GM20000 (cell line): ENCODE data around the gene PRKN.

ENCODE experiments used
- DNase-seq: peaks from one replicate; pipeline ENCODE4 v3.0.0; 2012; ENCODE audit warnings: low spot score
- CTCF ChIP-seq: IDR thresholded peaks from 2 replicates; pipeline ENCODE4 v1.5.1; 2012; ENCODE audit warnings: mild to moderate bottlenecking, control low read depth; ENCODE audit errors: extremely low read depth, missing control alignments

Gene PRKN

GRCh38 chr6:161836643-161837448 lies 890.7 kb downstream of the PRKN start:
- no peak for TF ChIP-seq CTCF
- DNase-seq = no peak

GRCh38 chr6:161835500-161836215 lies 891.9 kb downstream of the PRKN start:
- no peak for DNase-seq
- no peak for TF ChIP-seq CTCF

- no peak for DNase-seq
- no peak for TF ChIP-seq CTCF
These were observed 893.1 kb downstream of the PRKN start for GRCh38 chr6:161834426-161834825.

GRCh38 chr6:161833099-161833860 lies 894.3 kb downstream of the PRKN start:
- DNase-seq = no peak
- no peak for TF ChIP-seq CTCF

- TF ChIP-seq CTCF = no peak
- DNase-seq = no peak
These were observed 894.9 kb downstream of the PRKN start for GRCh38 chr6:161832622-161833021.

GRCh38 chr6:161830866-161831616 lies 896.5 kb downstream of the PRKN start:
- no peak for DNase-seq
- TF ChIP-seq CTCF = no peak
